ENCODE results near the gene AFG1L.
"Not testable (repeated sequence)": the region's sequence is repeated elsewhere in the genome, so short reads cannot be mapped to it uniquely, and the experiment has no call there.

The AFG1L gene

DNA sequence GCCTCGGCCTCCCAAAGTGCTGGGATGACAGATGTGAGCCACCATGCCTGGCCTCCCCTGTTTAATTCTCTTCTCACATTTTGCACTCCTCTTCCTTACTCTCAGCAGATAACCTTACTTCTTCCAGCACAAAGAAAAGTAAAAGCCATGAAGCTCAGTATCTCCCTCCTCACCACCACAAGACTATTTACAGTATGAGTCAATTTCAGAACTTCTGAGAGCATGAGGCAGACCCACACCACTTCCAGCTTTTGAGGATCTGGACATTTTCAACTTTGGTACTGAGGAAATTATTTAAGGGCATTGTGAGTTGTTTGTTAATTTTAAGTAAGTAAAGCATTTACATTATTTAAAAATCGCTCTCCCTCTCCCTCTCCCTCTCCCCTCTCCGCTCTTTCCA is 26.0 kb upstream of the AFG1L start:
- no peak for DNase-seq (ENCODE audit: extremely low spot score)
- TF ChIP-seq, protein P1, sequence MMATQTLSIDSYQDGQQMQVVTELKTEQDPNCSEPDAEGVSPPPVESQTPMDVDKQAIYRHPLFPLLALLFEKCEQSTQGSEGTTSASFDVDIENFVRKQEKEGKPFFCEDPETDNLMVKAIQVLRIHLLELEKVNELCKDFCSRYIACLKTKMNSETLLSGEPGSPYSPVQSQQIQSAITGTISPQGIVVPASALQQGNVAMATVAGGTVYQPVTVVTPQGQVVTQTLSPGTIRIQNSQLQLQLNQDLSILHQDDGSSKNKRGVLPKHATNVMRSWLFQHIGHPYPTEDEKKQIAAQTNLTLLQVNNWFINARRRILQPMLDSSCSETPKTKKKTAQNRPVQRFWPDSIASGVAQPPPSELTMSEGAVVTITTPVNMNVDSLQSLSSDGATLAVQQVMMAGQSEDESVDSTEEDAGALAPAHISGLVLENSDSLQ (IDR thresholded peaks at IDR 0.05) = no peak
- TF ChIP-seq NFRKB (IDR thresholded peaks at IDR 0.05) (no peak), FOXK2 (IDR thresholded peaks at IDR 0.05) (no peak), FOXA1 (IDR thresholded peaks at IDR 0.05) (no peak), HDGF (IDR thresholded peaks at IDR 0.05; ENCODE audit: borderline replicate concordance) (no peak), SP1 (IDR thresholded peaks at IDR 0.05) (no peak), ZNF384 (IDR thresholded peaks at IDR 0.05) (no peak), TARDBP (IDR thresholded peaks at IDR 0.05) (no peak), LEF1 (IDR thresholded peaks at IDR 0.05; ENCODE audit: borderline replicate concordance) (no peak)
- ChIA-PET CTCF (no interaction called here), POLR2A (no interaction called here)

DNA sequence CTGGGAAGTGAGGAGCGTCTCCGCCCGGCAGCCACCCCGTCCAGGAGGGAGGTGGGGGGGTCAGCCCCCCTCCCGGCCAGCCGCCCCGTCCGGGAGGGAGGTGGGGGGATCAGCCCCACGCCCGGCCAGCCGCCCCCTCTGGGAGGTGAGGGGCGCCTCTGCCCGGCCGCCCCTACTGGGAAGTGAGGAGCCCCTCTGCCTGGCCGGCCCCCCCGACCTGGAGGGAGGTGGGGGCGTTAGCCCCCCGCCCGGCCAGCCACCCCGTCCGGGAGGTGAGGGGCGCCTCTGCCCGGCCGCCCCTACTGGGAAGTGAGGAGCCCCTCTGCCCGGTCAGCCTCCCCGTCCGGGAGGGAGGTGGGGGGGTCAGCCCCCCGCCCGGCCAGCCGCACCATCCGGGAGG is 24.9 kb upstream of the AFG1L start:
- DNase-seq (ENCODE audit: extremely low spot score); CTCF ChIA-PET: not testable (repeated sequence)

DNA sequence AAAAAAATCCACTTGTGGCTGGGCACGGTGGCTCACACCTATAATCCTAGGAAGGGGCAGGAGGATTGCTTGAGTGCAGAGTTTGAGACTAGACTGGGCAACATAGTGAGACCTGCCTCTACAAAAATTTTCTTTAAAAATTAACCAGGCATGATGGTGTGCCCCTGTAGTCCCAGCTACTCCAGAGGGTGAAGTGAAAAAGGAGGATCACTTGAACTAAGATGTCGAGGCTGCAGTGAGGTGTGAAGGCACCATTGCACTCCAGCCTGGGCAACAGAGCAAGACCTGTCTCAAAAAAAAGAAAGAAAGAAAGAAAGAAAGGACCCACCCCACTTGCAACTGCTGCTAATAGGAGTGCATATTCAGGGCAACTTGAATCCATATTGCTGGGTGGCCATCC is 20.3 kb upstream of the AFG1L start:
- POLR2A ChIA-PET = no interaction called here

More for the DNA sequence above, 24.9 kb upstream of the AFG1L start:
- POLR2A ChIA-PET = not testable (repeated sequence)

DNA sequence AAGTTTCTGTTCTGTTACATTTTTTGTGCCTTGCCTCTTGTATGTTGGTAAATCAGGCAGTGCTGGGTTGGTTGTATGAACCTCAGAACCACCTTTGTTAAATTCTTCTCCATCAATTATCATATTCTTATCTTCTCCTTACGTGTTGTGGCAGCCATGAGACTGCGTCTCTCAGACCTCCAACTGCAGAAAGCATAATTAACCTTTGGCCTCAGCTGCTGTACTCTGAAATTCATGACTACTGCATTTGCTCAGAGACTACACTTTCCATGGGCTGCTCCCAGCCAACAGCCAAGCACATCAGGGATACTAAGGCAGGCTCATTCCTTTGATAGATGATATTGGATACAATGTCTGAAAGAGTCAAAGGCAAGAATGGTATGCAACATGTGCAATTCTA is 18.9 kb upstream of the AFG1L start:
- ChIA-PET CTCF (no interaction called here), POLR2A (no interaction called here)
- DNase-seq (ENCODE audit: extremely low spot score) = no peak
- TF ChIP-seq CTBP1 (IDR thresholded peaks at IDR 0.05; ENCODE audit: borderline replicate concordance) (no peak), SP1 (IDR thresholded peaks at IDR 0.05) (no peak), SUZ12 (IDR thresholded peaks at IDR 0.05) (no peak), NFRKB (IDR thresholded peaks at IDR 0.05) (no peak), TARDBP (IDR thresholded peaks at IDR 0.05) (no peak), FOXM1 (IDR thresholded peaks at IDR 0.05; ENCODE audit: borderline replicate concordance) (no peak), FOXK2 (IDR thresholded peaks at IDR 0.05) (no peak)

More for the DNA sequence above, 20.3 kb upstream of the AFG1L start:
- DNase-seq (ENCODE audit: extremely low spot score) = no peak
- CTCF ChIA-PET = no interaction called here
- TF ChIP-seq BHLHE40 (IDR thresholded peaks at IDR 0.05; ENCODE audit: borderline replicate concordance) (no peak), SUZ12 (IDR thresholded peaks at IDR 0.05) (no peak), ARNT (IDR thresholded peaks at IDR 0.05) (no peak), FOXK2 (IDR thresholded peaks at IDR 0.05) (no peak), SP1 (IDR thresholded peaks at IDR 0.05) (no peak)
- TF ChIP-seq, protein P1 (IDR thresholded peaks at IDR 0.05) = no peak

DNA sequence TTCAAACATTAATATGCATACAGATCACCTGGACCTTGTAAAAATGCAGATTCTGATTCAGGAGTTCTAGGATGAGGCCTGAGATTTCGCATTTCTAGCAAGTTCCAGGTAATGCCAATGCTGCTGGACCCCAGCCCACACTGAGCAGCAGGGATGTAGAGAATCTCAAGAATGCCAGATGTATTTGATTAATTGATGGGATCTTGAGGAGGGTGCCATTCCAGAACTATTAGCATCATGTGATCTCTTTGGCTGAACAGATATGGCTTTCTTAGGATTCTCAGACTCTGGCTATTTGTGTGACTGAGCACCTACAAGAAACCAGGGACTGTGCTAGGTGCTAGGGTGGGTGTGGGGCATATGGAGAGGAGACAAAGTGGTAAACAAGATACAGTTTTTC is 17.6 kb upstream of the AFG1L start:
- POLR2A ChIA-PET = no interaction called here
- TF ChIP-seq FOXA1 (IDR thresholded peaks at IDR 0.05) (no peak), ZNF384 (IDR thresholded peaks at IDR 0.05) (no peak), HDGF (IDR thresholded peaks at IDR 0.05; ENCODE audit: borderline replicate concordance) (no peak), ELF4 (IDR thresholded peaks at IDR 0.05) (no peak), TARDBP (IDR thresholded peaks at IDR 0.05) (no peak), SP1 (IDR thresholded peaks at IDR 0.05) (no peak), BHLHE40 (IDR thresholded peaks at IDR 0.05; ENCODE audit: borderline replicate concordance) (no peak), NFRKB (IDR thresholded peaks at IDR 0.05) (no peak), CTBP1 (IDR thresholded peaks at IDR 0.05; ENCODE audit: borderline replicate concordance) (no peak), LEF1 (IDR thresholded peaks at IDR 0.05; ENCODE audit: borderline replicate concordance) (no peak), ARNT (IDR thresholded peaks at IDR 0.05) (no peak), FOXM1 (IDR thresholded peaks at IDR 0.05; ENCODE audit: borderline replicate concordance) (no peak), L3MBTL2 (conservative IDR thresholded peaks at IDR 0.05) (no peak), SUZ12 (IDR thresholded peaks at IDR 0.05) (no peak)
- CTCF ChIA-PET = no interaction called here
- DNase-seq (ENCODE audit: extremely low spot score) = no peak

DNA sequence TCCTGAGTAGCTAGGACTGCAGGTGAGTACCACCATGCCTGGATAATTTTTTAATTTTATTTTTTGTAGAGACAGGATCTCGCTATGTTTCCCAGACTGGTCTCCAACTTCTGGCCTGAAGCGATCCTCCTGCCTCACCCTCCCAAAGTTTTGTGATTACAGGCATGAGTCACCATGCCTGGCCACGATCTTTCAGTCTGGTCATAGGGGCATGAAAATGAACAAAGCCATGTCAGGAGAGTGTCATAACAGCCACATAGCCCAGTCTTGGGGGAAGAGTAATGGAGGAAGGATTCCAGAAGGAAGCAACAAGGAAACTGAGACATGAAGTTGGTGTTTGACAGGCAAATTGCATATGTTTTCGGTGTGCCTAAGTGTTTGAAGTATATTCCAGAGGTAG is 17.0 kb upstream of the AFG1L start:
- ChIA-PET CTCF (no interaction called here), POLR2A (no interaction called here)
- no peak for DNase-seq (ENCODE audit: extremely low spot score)
- TF ChIP-seq ARNT (IDR thresholded peaks at IDR 0.05) (no peak), FOXK2 (IDR thresholded peaks at IDR 0.05) (no peak), ZNF384 (IDR thresholded peaks at IDR 0.05) (no peak), BHLHE40 (IDR thresholded peaks at IDR 0.05; ENCODE audit: borderline replicate concordance) (no peak)

DNA sequence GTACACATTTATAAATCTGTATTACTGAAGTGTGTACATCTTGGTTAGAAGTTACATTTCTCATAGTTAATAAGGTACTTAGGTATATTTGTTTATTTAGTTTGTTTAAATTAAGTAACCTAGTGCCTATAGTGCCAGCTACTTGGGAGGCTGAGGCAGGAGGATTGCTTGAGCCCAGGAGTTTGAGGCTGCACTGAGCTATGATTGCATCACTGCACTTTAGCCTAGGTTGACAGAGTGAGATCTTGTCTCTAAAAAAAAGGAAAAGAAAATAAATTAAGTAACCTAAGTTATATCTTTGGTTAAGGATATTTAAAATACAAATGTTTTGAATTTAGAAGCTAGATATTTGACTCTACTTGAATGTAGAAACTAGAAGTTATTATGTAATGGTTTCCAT is 9.5 kb upstream of the AFG1L start:
- CTCF ChIA-PET = interaction anchor here (0.6 kb wide), 2 partner anchors 160 to 208 kb away, joined by 3 to 4 read pairs; no protein-coding TSS in a partner anchor
- no peak for DNase-seq (ENCODE audit: extremely low spot score)
- POLR2A ChIA-PET = no interaction called here
- TF ChIP-seq FOXM1 (IDR thresholded peaks at IDR 0.05; ENCODE audit: borderline replicate concordance) (no peak), CTBP1 (IDR thresholded peaks at IDR 0.05; ENCODE audit: borderline replicate concordance) (no peak), SP1 (IDR thresholded peaks at IDR 0.05) (no peak), ZNF384 (IDR thresholded peaks at IDR 0.05) (no peak), BHLHE40 (IDR thresholded peaks at IDR 0.05; ENCODE audit: borderline replicate concordance) (no peak), ELF4 (IDR thresholded peaks at IDR 0.05) (no peak)

DNA sequence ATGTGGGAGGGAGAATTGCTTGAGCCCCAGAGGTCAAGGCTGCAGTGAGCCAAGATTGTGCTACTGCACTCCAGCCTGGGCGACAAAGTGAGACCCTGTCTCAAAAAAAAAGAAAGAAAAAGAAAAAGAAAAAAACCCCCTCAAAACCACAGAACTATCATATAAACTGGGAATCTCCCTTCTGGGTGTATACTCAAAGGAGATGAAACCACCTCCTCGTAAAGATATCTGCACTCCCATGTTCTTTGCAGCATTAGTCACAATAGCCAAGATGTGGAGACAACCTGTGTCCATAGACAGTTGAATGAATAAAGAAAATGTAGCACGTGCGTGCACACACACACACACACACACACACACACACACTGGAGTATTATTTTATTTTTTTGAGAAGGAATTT is 8.5 kb upstream of the AFG1L start:
- TF ChIP-seq FOXA1 (IDR thresholded peaks at IDR 0.05) = no peak
- no peak for DNase-seq (ENCODE audit: extremely low spot score)
- POLR2A ChIA-PET = no interaction called here
- CTCF ChIA-PET = no interaction called here

Measured in HEK293T (cell line).